ENCODE measurements around the gene NTNG1.

NTNG1 gene

DNA sequence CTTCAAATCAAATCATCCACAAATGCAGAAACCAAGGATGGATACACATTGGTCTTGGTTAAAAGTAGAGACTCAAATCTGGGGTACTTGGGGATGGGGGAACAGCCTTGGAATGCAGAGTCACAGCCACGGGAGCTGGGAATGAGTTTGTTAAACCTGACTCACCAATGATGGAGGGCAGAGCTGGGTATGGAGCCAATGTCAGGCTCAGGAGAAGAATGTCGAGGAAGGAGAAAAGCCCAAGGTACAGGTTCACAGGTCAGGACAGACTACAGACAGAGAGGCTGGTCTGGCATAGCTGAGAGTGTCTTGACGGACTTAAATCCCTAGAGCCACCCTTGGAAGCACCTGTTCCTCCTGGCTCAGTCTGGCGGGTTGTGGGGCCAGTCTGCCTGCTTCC lies 237.6 kb downstream of the NTNG1 start:
- Histone ChIP-seq H3K27me3 (ENCODE audit: control insufficient read depth, insufficient read depth, low read length) (no peaks in the 10 kb centered on the region), H3K9ac (no peak overlapping the region), H3K27ac (no peak overlapping the region), H3K9me3 (ENCODE audit: control insufficient read depth, low read length) (no peaks in the 10 kb centered on the region), H3K36me3 (ENCODE audit: control insufficient read depth, insufficient read depth, low read length) (no peaks in the 10 kb centered on the region), H3K4me2 (ENCODE audit: low read length) (no peak overlapping the region), H2AFZ (no peak overlapping the region), H3K4me3 (ENCODE audit: low read depth, low read length) (no peak overlapping the region), H3K79me2 (no peaks in the 10 kb centered on the region), H3K4me1 (no peaks in the 10 kb centered on the region)
- TF ChIP-seq, protein P1, sequence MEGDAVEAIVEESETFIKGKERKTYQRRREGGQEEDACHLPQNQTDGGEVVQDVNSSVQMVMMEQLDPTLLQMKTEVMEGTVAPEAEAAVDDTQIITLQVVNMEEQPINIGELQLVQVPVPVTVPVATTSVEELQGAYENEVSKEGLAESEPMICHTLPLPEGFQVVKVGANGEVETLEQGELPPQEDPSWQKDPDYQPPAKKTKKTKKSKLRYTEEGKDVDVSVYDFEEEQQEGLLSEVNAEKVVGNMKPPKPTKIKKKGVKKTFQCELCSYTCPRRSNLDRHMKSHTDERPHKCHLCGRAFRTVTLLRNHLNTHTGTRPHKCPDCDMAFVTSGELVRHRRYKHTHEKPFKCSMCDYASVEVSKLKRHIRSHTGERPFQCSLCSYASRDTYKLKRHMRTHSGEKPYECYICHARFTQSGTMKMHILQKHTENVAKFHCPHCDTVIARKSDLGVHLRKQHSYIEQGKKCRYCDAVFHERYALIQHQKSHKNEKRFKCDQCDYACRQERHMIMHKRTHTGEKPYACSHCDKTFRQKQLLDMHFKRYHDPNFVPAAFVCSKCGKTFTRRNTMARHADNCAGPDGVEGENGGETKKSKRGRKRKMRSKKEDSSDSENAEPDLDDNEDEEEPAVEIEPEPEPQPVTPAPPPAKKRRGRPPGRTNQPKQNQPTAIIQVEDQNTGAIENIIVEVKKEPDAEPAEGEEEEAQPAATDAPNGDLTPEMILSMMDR (IDR thresholded peaks at IDR 0.05): no peak

DNA sequence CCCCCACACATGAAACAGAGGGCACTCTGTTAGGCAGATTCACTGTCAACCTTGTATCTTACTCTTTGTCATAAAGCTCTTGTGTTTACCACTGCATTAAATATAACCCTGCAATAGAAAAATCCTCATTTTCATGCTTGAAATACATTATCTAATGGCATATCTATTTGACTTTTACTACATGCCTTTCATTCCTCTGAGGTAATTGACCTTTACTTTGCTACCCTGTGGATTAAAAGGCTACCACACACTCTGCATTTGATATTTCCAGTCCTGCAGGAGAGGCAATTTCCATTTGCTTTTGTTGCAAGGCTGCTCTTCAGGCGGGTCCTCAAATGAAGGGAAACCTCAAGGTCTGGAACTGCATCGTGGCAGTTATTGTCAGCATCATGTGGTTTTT lies 238.0 kb downstream of the NTNG1 start:
- H3K36me3 ChIP-seq (ENCODE audit: control insufficient read depth, insufficient read depth, low read length): no peaks in the 10 kb centered on the region
- H3K4me2 ChIP-seq (ENCODE audit: low read length): no peak overlapping the region
- H3K27ac ChIP-seq: no peak overlapping the region
- H3K4me1 ChIP-seq: no peaks in the 10 kb centered on the region
- H3K9me3 ChIP-seq (ENCODE audit: control insufficient read depth, low read length): no peaks in the 10 kb centered on the region
- TF ChIP-seq, protein P1 (IDR thresholded peaks at IDR 0.05): no peak
- H3K79me2 ChIP-seq: no peaks in the 10 kb centered on the region
- H2AFZ ChIP-seq: no peak overlapping the region
- H3K9ac ChIP-seq: no peak overlapping the region
- no peaks in the 10 kb centered on the region for H3K27me3 ChIP-seq (ENCODE audit: control insufficient read depth, insufficient read depth, low read length)
- no peak overlapping the region for H3K4me3 ChIP-seq (ENCODE audit: low read depth, low read length)

DNA sequence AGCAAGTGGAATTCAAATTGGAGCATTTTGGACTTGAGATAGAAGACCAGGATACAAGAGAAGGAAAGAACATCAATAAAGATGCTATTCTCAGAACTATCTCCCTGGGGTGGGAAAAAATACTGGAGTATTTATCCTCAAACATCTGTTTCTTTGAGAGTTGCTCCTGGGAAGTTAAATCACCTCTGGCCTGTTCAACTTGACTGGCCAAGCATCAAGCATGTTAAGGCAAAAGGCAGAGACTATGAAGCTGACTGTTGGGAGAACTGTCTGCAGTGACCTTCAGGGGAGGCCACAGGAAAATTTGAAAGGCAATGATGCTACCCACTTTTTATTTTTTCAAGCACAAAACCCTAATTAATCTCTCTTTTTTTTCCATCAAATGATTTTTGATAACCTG lies 239.0 kb downstream of the NTNG1 start:
- Histone ChIP-seq H3K27me3 (ENCODE audit: control insufficient read depth, insufficient read depth, low read length) (no peaks in the 10 kb centered on the region), H3K4me3 (ENCODE audit: low read depth, low read length) (no peak overlapping the region)
- TF ChIP-seq, protein P1 (IDR thresholded peaks at IDR 0.05): no peak

DNA sequence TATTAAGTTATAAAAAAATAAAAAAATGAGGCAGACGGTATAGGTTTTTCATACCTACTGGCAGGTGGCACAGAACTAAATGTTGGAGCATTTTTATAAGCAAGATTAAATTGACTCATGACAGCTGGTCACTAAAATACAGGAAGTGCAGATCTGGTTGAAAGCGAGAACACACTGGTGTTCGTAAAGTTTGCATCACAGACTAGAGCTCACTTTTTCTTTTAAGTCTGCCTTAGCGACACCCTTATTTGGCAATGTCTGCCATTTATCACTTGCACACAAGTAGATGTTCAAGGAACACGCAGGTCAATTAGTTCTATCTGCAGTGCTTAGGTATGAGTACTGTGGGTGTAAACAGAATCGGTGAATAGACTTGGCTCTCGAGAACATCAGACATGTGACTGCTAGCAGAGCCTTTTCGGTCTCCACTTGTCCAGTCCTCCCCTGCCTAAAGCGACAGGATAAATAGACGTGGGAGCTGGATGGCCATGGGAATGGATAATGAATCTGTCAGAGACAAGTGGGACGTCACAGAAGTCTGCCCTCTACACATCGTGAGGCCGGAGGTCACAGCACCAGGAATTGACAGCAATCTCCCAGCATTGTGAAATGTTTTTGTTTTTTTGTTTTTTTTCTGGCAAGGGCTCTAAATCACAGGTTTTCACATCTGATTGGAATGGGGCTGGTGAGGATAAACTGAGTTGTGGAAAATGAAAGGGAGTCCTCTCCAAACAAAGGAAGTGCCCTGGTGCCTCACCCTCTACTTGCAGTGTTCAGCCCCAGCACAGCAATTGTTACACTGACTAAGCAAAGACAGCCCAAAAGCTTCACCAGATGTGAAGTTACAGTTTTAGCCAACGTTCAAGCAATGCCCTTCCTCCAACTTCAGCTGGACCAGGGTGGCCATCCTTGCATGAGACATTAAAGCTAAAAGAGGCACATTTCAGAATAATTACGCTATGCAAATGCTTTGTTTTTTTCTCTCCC lies 248.9 kb downstream of the NTNG1 start:
- TF ChIP-seq, protein P1 (IDR thresholded peaks at IDR 0.05): no peak
- no peak overlapping the region for H3K4me2 ChIP-seq (ENCODE audit: low read length)
- H2AFZ ChIP-seq: no peak overlapping the region
- no peaks in the 10 kb centered on the region for H3K79me2 ChIP-seq
- H3K9me3 ChIP-seq (ENCODE audit: control insufficient read depth, low read length): no peaks in the 10 kb centered on the region
- no peaks in the 10 kb centered on the region for H3K36me3 ChIP-seq (ENCODE audit: control insufficient read depth, insufficient read depth, low read length)
- no peaks in the 10 kb centered on the region for H3K27me3 ChIP-seq (ENCODE audit: control insufficient read depth, insufficient read depth, low read length)
- no peak overlapping the region for H3K9ac ChIP-seq
- no peak overlapping the region for H3K27ac ChIP-seq
- H3K4me1 ChIP-seq: no peaks in the 10 kb centered on the region
- H3K4me3 ChIP-seq (ENCODE audit: low read depth, low read length): no peak overlapping the region

More for the DNA sequence above, 239.0 kb downstream of the NTNG1 start:
- H3K36me3 ChIP-seq (ENCODE audit: control insufficient read depth, insufficient read depth, low read length): no peaks in the 10 kb centered on the region
- H3K27ac ChIP-seq: no peak overlapping the region
- no peaks in the 10 kb centered on the region for H3K9me3 ChIP-seq (ENCODE audit: control insufficient read depth, low read length)
- no peaks in the 10 kb centered on the region for H3K4me1 ChIP-seq
- H3K9ac ChIP-seq: no peak overlapping the region
- no peak overlapping the region for H3K4me2 ChIP-seq (ENCODE audit: low read length)
- H2AFZ ChIP-seq: no peak overlapping the region
- H3K79me2 ChIP-seq: no peaks in the 10 kb centered on the region
